Panc1 (cell line): ENCODE measurements around the gene WNT7A. TPM values are rescaled to one million over a fixed set of nuclear protein-coding genes. Genes with fewer than 3 reads are reported as not detected.

Source experiments
- total RNA-seq: library from RNA; stranded (reverse); gene quantifications from one replicate; pipeline ENCODE4 v1.2.1, GENCODE V29; 2021; ENCODE audit not compliant: unreplicated experiment

WNT7A gene
- total RNA-seq, 1 experiment from 2014 or later = not detected

Other genes with a start within 250 kb of the WNT7A start
- 13.8 TPM for gene CHCHD4, start 244.8 kb upstream of the WNT7A start, total RNA-seq
- gene TMEM43, start 245.0 kb upstream of the WNT7A start, total RNA-seq = 51.2 TPM